Measurements from ENCODE around the gene FN3KRP.

FN3KRP gene

GRCh38 chr17:82776454-82776853, 59.9 kb downstream of the FN3KRP start:
- ATAC-seq (ENCODE audit: low read depth) (no peak), DNase-seq (ENCODE audit: low spot score) (no peak)
- no peaks in the 10 kb centered on the region for H3K27me3 ChIP-seq (ENCODE audit: insufficient read depth, poor library complexity, severe bottlenecking)
- no peaks in the 10 kb centered on the region for H3K9me3 ChIP-seq (ENCODE audit: severe bottlenecking)
- H3K36me3 ChIP-seq (ENCODE audit: low read depth): peaks cover 28% of the 10 kb centered on the region
- no peaks in the 10 kb centered on the region for H3K4me1 ChIP-seq (ENCODE audit: insufficient read depth, poor library complexity, severe bottlenecking)
- no peak overlapping the region for H3K27ac ChIP-seq (ENCODE audit: poor library complexity, severe bottlenecking)
- H3K4me3 ChIP-seq (ENCODE audit: severe bottlenecking): no peak overlapping the region
- TF ChIP-seq, protein P1, sequence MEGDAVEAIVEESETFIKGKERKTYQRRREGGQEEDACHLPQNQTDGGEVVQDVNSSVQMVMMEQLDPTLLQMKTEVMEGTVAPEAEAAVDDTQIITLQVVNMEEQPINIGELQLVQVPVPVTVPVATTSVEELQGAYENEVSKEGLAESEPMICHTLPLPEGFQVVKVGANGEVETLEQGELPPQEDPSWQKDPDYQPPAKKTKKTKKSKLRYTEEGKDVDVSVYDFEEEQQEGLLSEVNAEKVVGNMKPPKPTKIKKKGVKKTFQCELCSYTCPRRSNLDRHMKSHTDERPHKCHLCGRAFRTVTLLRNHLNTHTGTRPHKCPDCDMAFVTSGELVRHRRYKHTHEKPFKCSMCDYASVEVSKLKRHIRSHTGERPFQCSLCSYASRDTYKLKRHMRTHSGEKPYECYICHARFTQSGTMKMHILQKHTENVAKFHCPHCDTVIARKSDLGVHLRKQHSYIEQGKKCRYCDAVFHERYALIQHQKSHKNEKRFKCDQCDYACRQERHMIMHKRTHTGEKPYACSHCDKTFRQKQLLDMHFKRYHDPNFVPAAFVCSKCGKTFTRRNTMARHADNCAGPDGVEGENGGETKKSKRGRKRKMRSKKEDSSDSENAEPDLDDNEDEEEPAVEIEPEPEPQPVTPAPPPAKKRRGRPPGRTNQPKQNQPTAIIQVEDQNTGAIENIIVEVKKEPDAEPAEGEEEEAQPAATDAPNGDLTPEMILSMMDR (IDR thresholded peaks at IDR 0.05; ENCODE audit: poor library complexity, severe bottlenecking): no peak

Data from RWPE2 (cell line).